Smooth muscle cell (in vitro differentiated cells): Measurements from ENCODE around the gene SEMA3G. TPM values are rescaled to one million over a fixed set of nuclear protein-coding genes. Genes with fewer than 3 reads are reported as not detected.

ENCODE experiments used
- DNase-seq: peaks from one replicate; lab custom pipeline; 2025; ENCODE audit not compliant: unreplicated experiment; lab: John Stamatoyannopoulos, UW
- H2AFZ ChIP-seq: fragments of 200-600 bp; sonication (generic); 2 replicates; pipeline ENCODE4 v1.6.0; 2016; ENCODE audit warnings: antibody characterized with exemption, low read depth, mild to moderate bottlenecking
- H3F3A ChIP-seq: fragments of 200-600 bp; sonication (generic); 2 replicates; pipeline ENCODE4 v1.6.0; 2017; ENCODE audit warnings: antibody characterized with exemption, low read depth
- H3K27ac ChIP-seq: fragments of 200-600 bp; sonication (generic); 2 replicates; pipeline ENCODE4 v1.5.1; 2016; ENCODE audit warnings: low read depth, mild to moderate bottlenecking
- H3K27me3 ChIP-seq: fragments of 200-600 bp; sonication (generic); 2 replicates; pipeline ENCODE4 v1.6.1; 2016; ENCODE audit warnings: low read depth, mild to moderate bottlenecking
- H3K36me3 ChIP-seq: fragments of 200-600 bp; sonication (generic); 2 replicates; pipeline ENCODE4 v1.5.1; 2016; ENCODE audit warnings: low read depth
- H3K4me1 ChIP-seq: fragments of 200-600 bp; sonication (generic); 2 replicates; pipeline ENCODE4 v1.5.1; 2016; ENCODE audit warnings: low read depth
- H3K4me2 ChIP-seq: fragments of 200-600 bp; sonication (generic); 2 replicates; pipeline ENCODE4 v1.6.0; 2016; ENCODE audit warnings: mild to moderate bottlenecking
- H3K4me3 ChIP-seq: fragments of 200-600 bp; sonication (generic); 2 replicates; pipeline ENCODE4 v1.5.1; 2016; ENCODE audit warnings: mild to moderate bottlenecking
- H3K79me2 ChIP-seq: fragments of 200-600 bp; sonication (generic); 2 replicates; pipeline ENCODE4 v1.6.0; 2016; ENCODE audit warnings: low read depth, mild to moderate bottlenecking
- H3K9ac ChIP-seq: fragments of 200-600 bp; sonication (generic); 2 replicates; pipeline ENCODE4 v1.6.0; 2016; ENCODE audit warnings: low read depth
- H3K9me3 ChIP-seq: fragments of 200-600 bp; sonication (generic); replicated peaks from 2 replicates; pipeline ENCODE4 v1.5.1; 2016; ENCODE audit warnings: low read depth
- H4K20me1 ChIP-seq: fragments of 200-600 bp; sonication (generic); 2 replicates; pipeline ENCODE4 v1.6.0; 2016; ENCODE audit warnings: low read depth
- CTCF ChIP-seq: fragments of 200-600 bp; sonication (generic); IDR thresholded peaks from 2 replicates; pipeline ENCODE4 v1.5.1; 2017; ENCODE audit warnings: borderline replicate concordance, mild to moderate bottlenecking, antibody characterized with exemption; ENCODE audit not compliant: insufficient read depth, poor library complexity, severe bottlenecking
- WGBS: methylation state at CpG from one replicate; pipeline ENCODE4 v1.1.7; 2016; ENCODE audit warnings: low lambda C conversion rate; 5-methylcytosine and 5-hydroxymethylcytosine counted together
- polyA plus RNA-seq: library from polyadenylated mRNA; unstranded; fragments of >200 nt; fragmentation: Nextera tagmentation; extraction: Ambion mirVana; gene quantifications from 2 replicates; pipeline ENCODE4 v1.2.1, GENCODE V29; 2016
- total RNA-seq: library from RNA; depleted of rRNA; stranded (reverse); fragments of >200 nt; gene quantifications from 2 replicates; pipeline ENCODE4 v1.2.3, GENCODE V29; 2014

The SEMA3G gene
- total and polyA plus RNA-seq, 2 experiments from 2014 or later: 0.09 TPM

DNA sequence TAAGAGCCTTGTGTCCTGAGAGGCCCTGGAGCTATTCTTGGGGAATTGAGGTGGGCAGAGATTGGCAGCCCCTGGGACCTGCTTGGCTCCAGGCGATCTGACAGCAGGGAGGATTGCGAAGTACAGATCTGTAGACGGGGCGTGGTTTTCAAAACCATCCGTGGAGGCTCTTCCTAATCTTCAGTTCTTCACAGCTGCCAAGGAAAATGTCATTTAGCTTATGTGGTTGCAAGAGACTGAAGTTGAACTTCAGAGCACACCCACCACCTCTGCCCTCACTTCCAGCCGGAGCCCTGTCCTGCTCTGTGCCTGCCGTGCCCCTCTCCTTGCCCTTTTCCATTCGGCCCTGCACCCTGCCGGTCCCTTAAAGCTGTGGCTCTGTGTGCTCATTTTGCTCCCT is 23.4 kb upstream of the SEMA3G start:
- no peak for TF ChIP-seq CTCF
- H3K9ac ChIP-seq: no peak overlapping the region
- peaks cover 98% of the 10 kb centered on the region for H4K20me1 ChIP-seq
- peaks cover 56% of the 10 kb centered on the region for H3K79me2 ChIP-seq
- H3K4me2 ChIP-seq: no peak overlapping the region
- H3K36me3 ChIP-seq: peaks cover 1% of the 10 kb centered on the region
- H2AFZ ChIP-seq: no peak overlapping the region
- no peaks in the 10 kb centered on the region for H3K27me3 ChIP-seq
- WGBS: 67% methylated on average over 9 of the region's 9 CpGs
- no peak overlapping the region for H3K4me3 ChIP-seq
- H3K9me3 ChIP-seq: no peaks in the 10 kb centered on the region
- H3F3A ChIP-seq: no peaks in the 10 kb centered on the region
- H3K27ac ChIP-seq: no peak overlapping the region
- no peaks in the 10 kb centered on the region for H3K4me1 ChIP-seq
- DNase-seq: no peak

DNA sequence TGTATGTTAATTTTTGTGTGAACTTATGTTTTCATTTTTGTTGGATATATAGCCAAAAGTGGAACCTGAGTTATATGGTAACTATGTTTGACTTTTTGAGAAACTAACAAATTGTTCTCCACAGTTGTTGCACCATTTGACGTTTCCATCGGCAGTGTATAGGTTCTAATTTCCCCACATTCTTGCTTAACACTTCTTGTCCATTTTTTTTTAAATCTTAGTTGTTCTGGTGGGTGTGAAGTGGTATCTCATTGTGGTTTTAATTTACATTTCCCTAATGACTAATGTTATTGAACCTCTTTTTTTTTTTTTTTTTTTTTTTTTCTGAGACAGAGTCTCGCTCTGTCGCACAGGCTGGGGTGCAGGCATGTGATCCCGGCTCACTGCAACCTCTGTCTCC is 18.5 kb upstream of the SEMA3G start:
- no peaks in the 10 kb centered on the region for H3K9me3 ChIP-seq
- peaks cover 88% of the 10 kb centered on the region for H3K79me2 ChIP-seq
- 85% methylated on average over 5 of the region's 5 CpGs for WGBS

DNA sequence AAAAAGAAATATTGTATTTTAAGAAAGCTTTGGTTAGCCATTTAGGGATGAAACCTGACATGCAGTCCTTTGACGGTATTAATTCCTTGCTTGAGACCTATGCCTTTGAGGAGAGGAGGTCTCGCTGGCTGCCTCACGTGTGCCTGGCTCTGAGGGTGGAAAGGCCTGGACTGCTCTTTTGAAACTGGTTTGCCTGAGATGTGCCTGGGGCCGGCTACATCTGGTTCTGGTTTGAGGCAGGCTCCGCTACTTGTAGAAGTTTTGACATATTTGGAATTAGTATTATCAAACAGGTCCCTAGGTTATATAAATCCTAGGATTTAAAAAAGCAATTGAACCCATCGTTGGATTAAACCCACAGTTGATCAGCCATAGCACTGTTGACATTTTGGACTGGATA is 17.0 kb upstream of the SEMA3G start:
- no peak for TF ChIP-seq CTCF
- no peak overlapping the region for H3K4me2 ChIP-seq
- H3K9me3 ChIP-seq: no peaks in the 10 kb centered on the region
- H3F3A ChIP-seq: no peaks in the 10 kb centered on the region
- H3K27me3 ChIP-seq: no peaks in the 10 kb centered on the region
- peaks cover 6% of the 10 kb centered on the region for H3K4me1 ChIP-seq
- H4K20me1 ChIP-seq: peaks cover 93% of the 10 kb centered on the region
- no peak overlapping the region for H3K27ac ChIP-seq
- peaks cover 6% of the 10 kb centered on the region for H3K36me3 ChIP-seq
- 90% methylated on average over 6 of the region's 6 CpGs for WGBS
- peaks cover 89% of the 10 kb centered on the region for H3K79me2 ChIP-seq
- no peak for DNase-seq
- H3K4me3 ChIP-seq: no peak overlapping the region
- H3K9ac ChIP-seq: no peak overlapping the region
- H2AFZ ChIP-seq: no peak overlapping the region

More for the DNA sequence above, 18.5 kb upstream of the SEMA3G start:
- Histone ChIP-seq H4K20me1 (peaks cover 92% of the 10 kb centered on the region), H3K4me3 (no peak overlapping the region), H3F3A (no peaks in the 10 kb centered on the region), H3K4me1 (no peaks in the 10 kb centered on the region), H2AFZ (no peak overlapping the region), H3K9ac (no peak overlapping the region), H3K36me3 (peaks cover 6% of the 10 kb centered on the region), H3K4me2 (no peak overlapping the region), H3K27ac (no peak overlapping the region), H3K27me3 (no peaks in the 10 kb centered on the region)
- no peak for DNase-seq
- TF ChIP-seq CTCF: no peak

- H4K20me1 ChIP-seq: peaks cover 68% of the 10 kb centered on the region
- DNase-seq: no peak
- no peak overlapping the region for H3K4me2 ChIP-seq
- H3F3A ChIP-seq: no peaks in the 10 kb centered on the region
- no peaks in the 10 kb centered on the region for H3K27me3 ChIP-seq
- H3K36me3 ChIP-seq: peaks cover 6% of the 10 kb centered on the region
- no peaks in the 10 kb centered on the region for H3K9me3 ChIP-seq
- H3K4me1 ChIP-seq: peaks cover 13% of the 10 kb centered on the region
- H3K79me2 ChIP-seq: peaks cover 78% of the 10 kb centered on the region
- H3K27ac ChIP-seq: no peak overlapping the region
- no peak for TF ChIP-seq CTCF
- H2AFZ ChIP-seq: no peak overlapping the region
- no peak overlapping the region for H3K9ac ChIP-seq
- WGBS: 96% methylated on average over 14 of the region's 14 CpGs
- no peak overlapping the region for H3K4me3 ChIP-seq
Measured at GRCh38 chr3:52458770-52459545, 14.1 kb upstream of the SEMA3G start.
